ENCODE measurements around the gene PHTF1. TPM values are rescaled to one million over a fixed set of nuclear protein-coding genes. Genes with fewer than 3 reads are reported as not detected.

Gene PHTF1
- total RNA-seq, 1 donor from 2014 or later: 48.5 TPM

DNA sequence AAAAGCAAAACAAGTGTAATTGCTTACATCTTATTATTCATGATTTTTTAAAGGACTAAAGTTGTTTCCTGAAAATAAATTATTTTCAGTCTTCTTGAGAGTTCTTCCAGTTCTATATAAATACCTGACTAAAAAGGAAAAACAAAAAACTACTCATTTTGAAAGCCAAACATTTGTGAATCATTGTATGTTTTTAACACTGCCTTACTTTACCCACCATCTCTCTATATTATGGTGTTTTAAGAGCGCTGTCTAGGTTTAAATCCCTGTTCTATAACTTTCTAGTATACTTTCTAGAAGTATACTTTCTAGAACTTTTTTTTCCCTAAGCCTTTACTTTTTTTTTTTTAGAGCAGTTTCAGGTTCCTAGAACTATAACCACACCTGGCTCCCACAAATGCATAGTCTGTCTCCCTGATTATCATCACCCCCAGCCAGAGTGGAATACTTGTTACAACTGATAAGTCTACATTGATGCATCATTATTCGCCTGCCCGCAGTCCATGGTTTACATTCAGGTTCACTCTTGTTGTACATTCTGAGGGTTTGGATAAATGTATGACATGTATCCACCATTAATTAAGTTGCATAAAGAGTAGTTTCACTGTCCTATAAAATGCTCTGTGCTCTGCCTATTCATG lies 43.2 kb upstream of the PHTF1 start:
- Mint-ChIP-seq H3K27me3 (ENCODE audit: low read depth) (no peaks in the 10 kb centered on the region), H3K27ac (ENCODE audit: unreplicated experiment) (no peak overlapping the region), H3K4me3 (no peak overlapping the region), H3K4me1 (peaks cover 7% of the 10 kb centered on the region), H3K9me3 (no peaks in the 10 kb centered on the region), H3K36me3 (ENCODE audit: low read depth) (peaks cover 11% of the 10 kb centered on the region)
- no peak for DNase-seq (ENCODE audit: low read depth, low spot score)
- TF ChIP-seq, protein P1, sequence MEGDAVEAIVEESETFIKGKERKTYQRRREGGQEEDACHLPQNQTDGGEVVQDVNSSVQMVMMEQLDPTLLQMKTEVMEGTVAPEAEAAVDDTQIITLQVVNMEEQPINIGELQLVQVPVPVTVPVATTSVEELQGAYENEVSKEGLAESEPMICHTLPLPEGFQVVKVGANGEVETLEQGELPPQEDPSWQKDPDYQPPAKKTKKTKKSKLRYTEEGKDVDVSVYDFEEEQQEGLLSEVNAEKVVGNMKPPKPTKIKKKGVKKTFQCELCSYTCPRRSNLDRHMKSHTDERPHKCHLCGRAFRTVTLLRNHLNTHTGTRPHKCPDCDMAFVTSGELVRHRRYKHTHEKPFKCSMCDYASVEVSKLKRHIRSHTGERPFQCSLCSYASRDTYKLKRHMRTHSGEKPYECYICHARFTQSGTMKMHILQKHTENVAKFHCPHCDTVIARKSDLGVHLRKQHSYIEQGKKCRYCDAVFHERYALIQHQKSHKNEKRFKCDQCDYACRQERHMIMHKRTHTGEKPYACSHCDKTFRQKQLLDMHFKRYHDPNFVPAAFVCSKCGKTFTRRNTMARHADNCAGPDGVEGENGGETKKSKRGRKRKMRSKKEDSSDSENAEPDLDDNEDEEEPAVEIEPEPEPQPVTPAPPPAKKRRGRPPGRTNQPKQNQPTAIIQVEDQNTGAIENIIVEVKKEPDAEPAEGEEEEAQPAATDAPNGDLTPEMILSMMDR (conservative IDR thresholded peaks at IDR 0.05): no peak

DNA sequence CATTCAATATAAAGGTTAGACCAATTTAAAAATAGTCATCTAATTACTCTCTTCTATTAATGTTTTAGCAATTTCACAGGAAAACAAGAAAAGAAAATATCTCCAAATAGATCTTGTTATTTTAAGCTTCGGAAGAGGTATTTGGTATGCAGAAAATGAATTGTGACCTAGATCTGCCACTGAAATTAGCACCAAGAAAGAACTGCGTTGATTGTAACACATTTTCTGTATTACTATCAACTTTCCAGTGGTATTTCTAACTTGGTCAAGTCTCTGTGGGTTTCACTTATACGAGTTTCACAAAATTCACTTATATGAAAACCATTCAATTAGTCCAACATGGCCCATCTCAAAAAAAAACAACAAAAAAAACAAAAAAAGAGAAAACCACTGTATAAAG lies 41.2 kb upstream of the PHTF1 start:
- no peak overlapping the region for H3K4me3 Mint-ChIP-seq
- H3K4me1 Mint-ChIP-seq: peaks cover 7% of the 10 kb centered on the region
- no peak for DNase-seq (ENCODE audit: low read depth, low spot score)
- TF ChIP-seq, protein P1 (conservative IDR thresholded peaks at IDR 0.05): no peak
- H3K27me3 Mint-ChIP-seq (ENCODE audit: low read depth): no peaks in the 10 kb centered on the region
- H3K36me3 Mint-ChIP-seq (ENCODE audit: low read depth): peaks cover 11% of the 10 kb centered on the region
- H3K9me3 Mint-ChIP-seq: no peaks in the 10 kb centered on the region
- no peak overlapping the region for H3K27ac Mint-ChIP-seq (ENCODE audit: unreplicated experiment)

DNA sequence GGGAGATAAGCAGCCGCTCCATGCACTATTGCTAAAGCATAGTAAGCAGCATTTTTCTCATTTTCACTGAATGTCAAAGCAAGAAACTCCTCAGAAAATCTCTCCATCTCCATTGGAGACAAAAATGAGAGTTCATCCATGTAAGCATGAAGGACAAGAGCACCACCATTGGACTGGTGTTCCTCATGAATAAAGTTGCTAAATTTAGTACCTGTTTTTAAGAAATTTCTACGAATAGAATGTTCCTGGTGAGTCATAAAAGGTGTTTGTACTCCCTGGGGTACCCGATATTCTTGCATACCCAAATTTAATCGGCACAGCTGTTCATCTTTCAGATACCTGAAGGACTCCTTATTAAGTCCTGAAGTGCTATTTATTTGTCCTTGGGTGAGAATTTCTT lies 38.2 kb upstream of the PHTF1 start:
- H3K27me3 Mint-ChIP-seq (ENCODE audit: low read depth): no peaks in the 10 kb centered on the region
- DNase-seq (ENCODE audit: low read depth, low spot score): no peak
- TF ChIP-seq, protein P1 (conservative IDR thresholded peaks at IDR 0.05): no peak
- H3K4me1 Mint-ChIP-seq: no peaks in the 10 kb centered on the region
- H3K27ac Mint-ChIP-seq (ENCODE audit: unreplicated experiment): no peak overlapping the region
- no peaks in the 10 kb centered on the region for H3K9me3 Mint-ChIP-seq
- H3K36me3 Mint-ChIP-seq (ENCODE audit: low read depth): peaks cover 18% of the 10 kb centered on the region
- no peak overlapping the region for H3K4me3 Mint-ChIP-seq

DNA sequence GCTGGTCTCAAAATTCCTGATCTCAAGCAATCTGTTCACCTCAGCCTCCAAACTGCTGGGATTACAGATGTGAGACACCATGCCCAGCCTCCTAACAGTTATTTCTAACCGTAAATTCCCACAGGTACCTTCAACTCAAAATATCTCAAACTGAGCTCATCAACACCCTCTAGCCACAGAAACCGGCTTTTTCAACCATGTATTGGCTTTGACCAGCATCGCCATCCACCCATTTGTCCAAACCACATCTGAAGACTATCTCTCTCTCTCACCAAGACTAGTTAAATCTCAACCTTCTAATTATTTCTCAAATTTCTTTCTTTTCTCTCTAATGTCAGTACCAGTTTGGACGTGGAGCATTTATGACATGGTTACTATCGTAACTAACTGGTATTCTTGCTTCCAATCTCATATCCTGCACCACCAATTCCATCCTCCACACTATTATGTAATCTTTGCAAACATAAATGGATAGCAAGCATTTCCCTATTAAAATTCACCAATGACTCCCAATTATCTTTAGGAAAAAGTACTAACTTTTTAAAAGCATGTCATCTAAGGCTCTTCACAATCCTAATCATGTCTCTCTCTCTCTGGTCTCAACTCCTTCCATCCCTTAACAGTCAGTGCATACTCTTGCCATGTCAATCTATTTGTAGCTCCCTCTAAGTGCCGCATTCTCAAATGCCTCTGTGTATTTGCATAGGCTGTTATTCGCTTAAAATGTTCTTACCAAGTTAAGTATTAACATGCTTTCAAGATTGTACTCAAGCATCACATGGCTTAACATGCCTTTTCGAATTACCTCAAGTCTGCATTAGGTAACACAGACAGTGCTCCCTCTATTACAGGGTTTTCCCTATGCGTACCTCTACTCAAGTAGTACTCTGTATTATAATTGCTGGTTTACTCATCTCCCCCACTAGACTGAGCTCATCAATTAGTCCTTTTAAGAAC lies 34.9 kb upstream of the PHTF1 start:
- peaks cover 21% of the 10 kb centered on the region for H3K36me3 Mint-ChIP-seq (ENCODE audit: low read depth)
- H3K4me3 Mint-ChIP-seq: no peak overlapping the region
- no peaks in the 10 kb centered on the region for H3K27me3 Mint-ChIP-seq (ENCODE audit: low read depth)
- TF ChIP-seq, protein P1 (conservative IDR thresholded peaks at IDR 0.05): no peak
- H3K4me1 Mint-ChIP-seq: no peaks in the 10 kb centered on the region
- no peak for DNase-seq (ENCODE audit: low read depth, low spot score)
- no peak overlapping the region for H3K27ac Mint-ChIP-seq (ENCODE audit: unreplicated experiment)
- no peaks in the 10 kb centered on the region for H3K9me3 Mint-ChIP-seq

DNA sequence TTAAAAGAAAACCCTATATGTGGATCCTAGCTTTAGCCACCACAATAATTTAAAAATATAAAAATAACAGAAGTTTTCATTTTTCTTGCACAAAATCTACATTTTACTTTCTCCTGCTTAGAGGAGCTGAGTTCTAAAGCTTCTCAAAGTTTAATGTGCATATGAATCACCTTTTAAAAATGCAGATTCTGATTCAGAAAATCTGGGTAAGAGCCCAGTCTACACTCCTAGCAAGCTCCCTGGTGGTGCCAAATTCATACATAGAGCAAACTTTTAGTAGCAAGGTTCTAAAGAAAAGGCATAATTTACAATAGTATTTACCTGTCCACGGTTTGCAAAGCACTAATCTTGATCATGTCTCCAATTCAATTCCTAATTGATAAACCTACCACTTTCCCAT lies 33.7 kb upstream of the PHTF1 start:
- peaks cover 2% of the 10 kb centered on the region for H3K4me1 Mint-ChIP-seq
- no peak overlapping the region for H3K27ac Mint-ChIP-seq (ENCODE audit: unreplicated experiment)
- H3K36me3 Mint-ChIP-seq (ENCODE audit: low read depth): peaks cover 21% of the 10 kb centered on the region
- H3K4me3 Mint-ChIP-seq: no peak overlapping the region
- TF ChIP-seq, protein P1 (conservative IDR thresholded peaks at IDR 0.05): no peak
- DNase-seq (ENCODE audit: low read depth, low spot score): no peak
- H3K27me3 Mint-ChIP-seq (ENCODE audit: low read depth): no peaks in the 10 kb centered on the region
- H3K9me3 Mint-ChIP-seq: no peaks in the 10 kb centered on the region

Measured in neural crest cell (in vitro differentiated cells).